IMR-90 (cell line): ENCODE data around the gene DAGLA. TPM values are rescaled to one million over a fixed set of nuclear protein-coding genes. Genes with fewer than 3 reads are reported as not detected.
A peak's percentile ranks its signal among the peaks of the same experiment; 100 is the strongest.

Experiments
- ATAC-seq: fragments of 200-7000 bp; cut with Tn5 transposase; 2 replicates; pipeline ENCODE4 v1.9.1; 2020; ENCODE audit warnings: low read depth, mild to moderate bottlenecking, moderate library complexity
- BruUV-seq: library from RNA; stranded (reverse); fragments of 400-500 nt; replicated peaks from 2 replicates; lab custom pipeline; 2021; lab: Mats Ljungman, UMichigan
- CTCF ChIA-PET: fragments of 300-600 bp; formaldehyde crosslinking; extraction: SDS; loops from one replicate; lab custom pipeline; 2021; ENCODE audit warnings: antibody characterized with exemption; lab: Yijun Ruan, JAX
- POLR2A ChIA-PET: fragments of 300-600 bp; sonication (Branson Sonifier 250); formaldehyde crosslinking; loops from one replicate; lab custom pipeline; 2022; ENCODE audit warnings: antibody characterized with exemption; ENCODE audit not compliant: unreplicated experiment; lab: Charles Lee
- DNase-seq: peaks from one replicate; pipeline ENCODE4 v3.0.0; 2013
- H2AFZ ChIP-seq: replicated peaks from 2 replicates; pipeline ENCODE3; 2013; ENCODE audit warnings: low read length, mild to moderate bottlenecking; ENCODE audit not compliant: poor library complexity
- H2AK5ac ChIP-seq: 2 replicates; pipeline ENCODE4 v1.6.1; 2013; ENCODE audit warnings: low read depth, low read length, inconsistent platforms
- H2AK9ac ChIP-seq: replicated peaks from 2 replicates; pipeline ENCODE3; 2013; ENCODE audit warnings: mild to moderate bottlenecking, low read depth, low read length, moderate library complexity; ENCODE audit not compliant: poor library complexity
- H2BK120ac ChIP-seq: 2 replicates; pipeline ENCODE4 v1.6.1; 2013; ENCODE audit warnings: low read depth, low read length, inconsistent platforms
- H2BK15ac ChIP-seq: 3 replicates; pipeline ENCODE4 v1.6.1; 2013; ENCODE audit warnings: low read depth, low read length, inconsistent platforms
- H2BK20ac ChIP-seq: 2 replicates; pipeline ENCODE4 v1.6.1; 2013; ENCODE audit warnings: low read depth, mild to moderate bottlenecking, inconsistent platforms, low read length, moderate library complexity
- H2BK5ac ChIP-seq: 2 replicates; pipeline ENCODE4 v1.6.1; 2013; ENCODE audit warnings: mild to moderate bottlenecking, low read depth, low read length, inconsistent platforms; ENCODE audit not compliant: poor library complexity, severe bottlenecking
- H3K14ac ChIP-seq: replicated peaks from 2 replicates; pipeline ENCODE4 v1.6.1; 2013; ENCODE audit warnings: low read depth, low read length, inconsistent platforms
- H3K18ac ChIP-seq: 2 replicates; pipeline ENCODE4 v1.6.1; 2013; ENCODE audit warnings: low read depth, low read length, control low read depth
- H3K23ac ChIP-seq: 2 replicates; pipeline ENCODE4 v1.6.1; 2013; ENCODE audit warnings: low read depth, low read length, inconsistent platforms
- H3K27ac ChIP-seq: 2 replicates; pipeline ENCODE4 v1.5.1; 2013; ENCODE audit warnings: mild to moderate bottlenecking, control low read depth, low read length; ENCODE audit not compliant: insufficient read depth
- H3K27me3 ChIP-seq: 2 replicates; pipeline ENCODE4 v1.6.1; 2013; ENCODE audit warnings: low read length; ENCODE audit not compliant: control insufficient read depth, insufficient read depth
- H3K36me3 ChIP-seq: 2 replicates; pipeline ENCODE4 v1.6.1; 2013; ENCODE audit warnings: low read length, mixed read lengths; ENCODE audit not compliant: control insufficient read depth, insufficient read depth
- H3K4ac ChIP-seq: 2 replicates; pipeline ENCODE4 v1.6.1; 2013; ENCODE audit warnings: low read depth, low read length, inconsistent platforms
- H3K4me1 ChIP-seq: 2 replicates; pipeline ENCODE4 v1.6.1; 2013; ENCODE audit warnings: low read length, mixed read lengths; ENCODE audit not compliant: control insufficient read depth, insufficient read depth
- H3K4me2 ChIP-seq: 2 replicates; pipeline ENCODE4 v1.6.1; 2013; ENCODE audit warnings: low read depth, mild to moderate bottlenecking, control low read depth, low read length, moderate library complexity
- H3K4me3 ChIP-seq: 2 replicates; pipeline ENCODE4 v1.5.1; 2013; ENCODE audit warnings: low read depth, mild to moderate bottlenecking, control low read depth, low read length, moderate library complexity; ENCODE audit not compliant: insufficient read depth
- H3K56ac ChIP-seq: 2 replicates; pipeline ENCODE4 v1.6.1; 2013; ENCODE audit warnings: low read length, inconsistent platforms; ENCODE audit not compliant: insufficient read depth; ENCODE audit errors: extremely low read depth
- H3K79me1 ChIP-seq, 2 experiments: 2 replicates each; pipeline ENCODE4 v1.6.1; 2013; ENCODE audit warnings: low read length in 2 of 2, inconsistent platforms in 1 of 2, low read depth in 1 of 2
- H3K9ac ChIP-seq: 2 replicates; pipeline ENCODE4 v1.6.1; 2013; ENCODE audit warnings: low read depth, low read length, control low read depth
- H3K9me1 ChIP-seq: 2 replicates; pipeline ENCODE4 v1.6.1; 2013; ENCODE audit warnings: low read length, inconsistent platforms; ENCODE audit not compliant: insufficient read depth
- H3K9me3 ChIP-seq: 2 replicates; pipeline ENCODE4 v1.6.1; 2013; ENCODE audit warnings: low read length; ENCODE audit not compliant: control insufficient read depth, insufficient read depth
- H4K20me1 ChIP-seq: 2 replicates; pipeline ENCODE4 v1.6.1; 2013; ENCODE audit warnings: low read length, inconsistent platforms; ENCODE audit not compliant: insufficient read depth
- H4K5ac ChIP-seq: 2 replicates; pipeline ENCODE4 v1.6.1; 2013; ENCODE audit warnings: mild to moderate bottlenecking, low read depth, low read length, control low read depth
- H4K8ac ChIP-seq, 2 experiments: 2 replicates each; pipeline ENCODE4 v1.6.1; 2013; ENCODE audit warnings: low read depth in 2 of 2, low read length in 2 of 2, control low read depth in 1 of 2, inconsistent platforms in 1 of 2
- H4K91ac ChIP-seq: 2 replicates; pipeline ENCODE4 v1.6.1; 2013; ENCODE audit warnings: low read depth, low read length, inconsistent platforms; ENCODE audit not compliant: insufficient read depth
- CHD1 ChIP-seq: IDR thresholded peaks from 2 replicates; pipeline ENCODE4 v1.6.1; 2012; ENCODE audit warnings: low read depth, low read length, improper control_type of control experiment
- MXI1 ChIP-seq: IDR thresholded peaks from 2 replicates; pipeline ENCODE4 v1.6.1; 2012; ENCODE audit warnings: low read depth, mild to moderate bottlenecking, low read length, moderate library complexity, borderline replicate concordance
- NFE2L2 ChIP-seq: fragments of 150-350 bp; IDR thresholded peaks from 2 replicates; pipeline ENCODE4 v1.6.1; 2016; ENCODE audit warnings: low read depth, mild to moderate bottlenecking, low read length
- POLR2A ChIP-seq: IDR thresholded peaks from 2 replicates; pipeline ENCODE4 v1.6.1; 2012; ENCODE audit warnings: mild to moderate bottlenecking, low read depth, low read length
- RAD21 ChIP-seq: IDR thresholded peaks from 2 replicates; pipeline ENCODE4 v1.6.1; 2012; ENCODE audit warnings: low read length, improper control_type of control experiment
- RCOR1 ChIP-seq: IDR thresholded peaks from 2 replicates; pipeline ENCODE4 v1.6.1; 2012; ENCODE audit warnings: mild to moderate bottlenecking, low read length, improper control_type of control experiment; ENCODE audit not compliant: insufficient replicate concordance
- SMC3 ChIP-seq: fragments of 150-350 bp; IDR thresholded peaks from 2 replicates; pipeline ENCODE4 v1.6.1; 2016; ENCODE audit warnings: low read depth, mild to moderate bottlenecking, antibody characterized with exemption, low read length, moderate library complexity
- WGBS, 2 experiments: methylation state at CpG; one replicate each; pipeline versions ENCODE4 v1.1.5 to v1.1.7; 2013; ENCODE audit warnings: missing lambda C conversion rate in 2 of 2; ENCODE audit not compliant: insufficient read length in 1 of 2; ENCODE audit errors: extremely low coverage in 2 of 2; 5-methylcytosine and 5-hydroxymethylcytosine counted together
- dilution Hi-C: fragments of 300-500 bp; cut with HindIII; formaldehyde crosslinking; loops from one replicate; pipeline ENCODE4 v1.14.3; 2018; ENCODE audit warnings: low sequenced_read_pairs; ENCODE audit not compliant: unreplicated experiment
- in situ Hi-C: fragments of 300-500 bp; cut with MboI; formaldehyde crosslinking; loops from 3 replicates; pipeline ENCODE4 v1.14.3; 2019; ENCODE audit warnings: low sequenced_read_pairs, inconsistent platforms, mixed read lengths
- intact Hi-C: fragments of 100-400 bp; cut with micrococcal nuclease; formaldehyde crosslinking; loops from 2 replicates; pipeline ENCODE4 v1.10.0; 2022
- polyA plus RNA-seq, 3 experiments: library from polyadenylated mRNA; depleted of rRNA; stranded (reverse); fragments of >200 nt; gene quantifications; 2 replicates each; pipeline ENCODE4 v1.2.3, GENCODE V29; 2012; ENCODE audit warnings: low replicate concordance in 1 of 3
- total RNA-seq: library from RNA; depleted of rRNA; stranded (reverse); fragments of >200 nt; gene quantifications from 2 replicates; pipeline ENCODE4 v1.2.3, GENCODE V29; 2012
- TF ChIP-seq, protein P1 (sequence below): conservative IDR thresholded peaks from 2 replicates; pipeline ENCODE4 v1.5.1; 2012; ENCODE audit warnings: mild to moderate bottlenecking, low read depth, low read length, improper control_type of control experiment

Gene DAGLA
- total and polyA plus RNA-seq, 2 of the 4 experiments (the other 2 are of a cell fraction), result 0.90 to 3.8 TPM

- Histone ChIP-seq H3K18ac (no peak overlapping the region), H2AK5ac (no peak overlapping the region), H3K4me2 (no peak overlapping the region), H2BK5ac (no peak overlapping the region), H3K9me3 (no peaks in the 10 kb centered on the region), H2BK15ac (no peak overlapping the region), H2AFZ (no peak overlapping the region), H4K91ac (no peak overlapping the region), H3K4me1 (peaks cover 5% of the 10 kb centered on the region), H3K27me3 (peaks cover 14% of the 10 kb centered on the region; the same call in 1 of the 2 replicates), H2AK9ac (no peak overlapping the region), H3K4me3 (no peak overlapping the region), H2BK120ac (no peak overlapping the region), H3K4ac (no peak overlapping the region), H3K9me1 (no peaks in the 10 kb centered on the region), H3K36me3 (no peaks in the 10 kb centered on the region), H3K23ac (no peak overlapping the region), H3K14ac (no peak overlapping the region), H3K27ac (no peak overlapping the region), H3K56ac (no peak overlapping the region), H3K79me1 (no peaks in the 10 kb centered on the region), H4K20me1 (no peaks in the 10 kb centered on the region), H4K8ac (no peak overlapping the region), H4K5ac (no peak overlapping the region), H3K9ac (no peak overlapping the region), H2BK20ac (no peak overlapping the region)
- intact Hi-C loops (no loop called here), dilution Hi-C loops (no loop called here), in situ Hi-C loops (no loop called here)
- peak; percentile 53 for ATAC-seq
- TF ChIP-seq, protein P1, sequence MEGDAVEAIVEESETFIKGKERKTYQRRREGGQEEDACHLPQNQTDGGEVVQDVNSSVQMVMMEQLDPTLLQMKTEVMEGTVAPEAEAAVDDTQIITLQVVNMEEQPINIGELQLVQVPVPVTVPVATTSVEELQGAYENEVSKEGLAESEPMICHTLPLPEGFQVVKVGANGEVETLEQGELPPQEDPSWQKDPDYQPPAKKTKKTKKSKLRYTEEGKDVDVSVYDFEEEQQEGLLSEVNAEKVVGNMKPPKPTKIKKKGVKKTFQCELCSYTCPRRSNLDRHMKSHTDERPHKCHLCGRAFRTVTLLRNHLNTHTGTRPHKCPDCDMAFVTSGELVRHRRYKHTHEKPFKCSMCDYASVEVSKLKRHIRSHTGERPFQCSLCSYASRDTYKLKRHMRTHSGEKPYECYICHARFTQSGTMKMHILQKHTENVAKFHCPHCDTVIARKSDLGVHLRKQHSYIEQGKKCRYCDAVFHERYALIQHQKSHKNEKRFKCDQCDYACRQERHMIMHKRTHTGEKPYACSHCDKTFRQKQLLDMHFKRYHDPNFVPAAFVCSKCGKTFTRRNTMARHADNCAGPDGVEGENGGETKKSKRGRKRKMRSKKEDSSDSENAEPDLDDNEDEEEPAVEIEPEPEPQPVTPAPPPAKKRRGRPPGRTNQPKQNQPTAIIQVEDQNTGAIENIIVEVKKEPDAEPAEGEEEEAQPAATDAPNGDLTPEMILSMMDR, result peak; percentile 33; the same call in 1 of the 2 replicates
- TF ChIP-seq NFE2L2 (no peak), CHD1 (no peak), MXI1 (no peak), RAD21 (peak; percentile 27; the same call in 1 of the 2 replicates), SMC3 (0 out of 2 replicates have a peak, but pooled peaks have one; percentile 16), RCOR1 (no peak), POLR2A (no peak)
- no CpG with 5 or more reads among the region's 18 CpGs for WGBS, 2 experiments
- DNase-seq, result peak; percentile 16
- BruUV-seq, result no TSS peak
- CTCF ChIA-PET, result interaction anchor here (0.8 kb wide), 1 partner anchor 9 kb away, joined by 3 read pairs; no protein-coding TSS in a partner anchor
- POLR2A ChIA-PET, result no interaction called here
These were observed 21.2 kb downstream of the DAGLA start for GRCh38 chr11:61701242-61701886.
